Measurements from ENCODE around the gene ITGAL. TPM values are rescaled to one million over a fixed set of nuclear protein-coding genes. Genes with fewer than 3 reads are reported as not detected.
A peak's percentile ranks its signal among the peaks of the same experiment; 100 is the strongest.

The ITGAL gene
- total RNA-seq, 2 experiments from 2014 or later = 274 to 285 TPM

DNA sequence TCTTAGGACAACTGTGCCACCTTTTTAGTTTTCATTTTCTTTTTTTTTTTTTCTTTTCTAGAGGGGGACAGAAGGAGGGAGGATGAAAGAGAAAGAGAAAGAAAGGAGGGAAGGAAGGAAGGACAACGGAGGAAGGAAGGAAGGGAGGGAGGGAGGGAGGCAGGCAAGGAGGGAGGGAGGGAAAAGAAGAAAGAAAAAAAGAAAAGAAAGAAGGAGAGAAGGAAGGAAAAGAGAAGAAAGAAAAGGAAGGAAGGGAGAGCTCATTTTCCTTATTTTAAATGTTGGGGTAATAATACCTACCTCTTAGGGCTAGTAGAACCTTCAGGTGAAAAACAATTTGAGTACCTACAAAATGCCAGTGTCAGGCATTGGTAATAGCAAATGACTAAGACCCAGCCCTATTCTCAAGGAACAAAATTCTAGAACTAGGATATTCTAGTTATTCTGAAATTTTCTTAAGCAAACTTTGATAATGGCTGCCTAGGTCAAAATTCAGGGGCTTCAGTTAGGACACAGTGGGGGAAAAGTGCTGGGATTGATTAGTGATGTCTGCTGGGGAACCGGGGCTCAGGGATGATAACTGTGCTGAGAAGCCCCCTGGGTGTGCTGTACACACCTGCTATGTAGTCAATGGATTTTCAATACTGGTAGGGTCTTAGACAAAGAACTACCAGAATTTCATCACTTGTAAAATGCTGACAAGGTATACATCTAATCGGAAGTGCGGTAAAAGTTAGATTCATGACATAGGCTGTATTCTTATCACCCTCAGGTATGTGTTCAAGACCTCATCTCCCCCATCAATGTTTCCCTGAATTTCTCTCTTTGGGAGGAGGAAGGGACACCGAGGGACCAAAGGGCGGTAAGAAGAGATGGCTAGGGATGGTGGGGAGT lies 31.1 kb downstream of the ITGAL start:
- H3K4me1 Mint-ChIP-seq (ENCODE audit: low read depth) = peaks cover 6% of the 10 kb centered on the region
- peaks cover 38% of the 10 kb centered on the region for H3K36me3 Mint-ChIP-seq (ENCODE audit: low read depth)
- H3K27me3 Mint-ChIP-seq = no peaks in the 10 kb centered on the region
- no peak overlapping the region for H3K4me3 Mint-ChIP-seq
- ATAC-seq = no peak
- no peak for DNase-seq
- H3K9me3 Mint-ChIP-seq = no peaks in the 10 kb centered on the region
- intact Hi-C loops (cut with micrococcal nuclease) = no loop called here
- TF ChIP-seq, protein P1, sequence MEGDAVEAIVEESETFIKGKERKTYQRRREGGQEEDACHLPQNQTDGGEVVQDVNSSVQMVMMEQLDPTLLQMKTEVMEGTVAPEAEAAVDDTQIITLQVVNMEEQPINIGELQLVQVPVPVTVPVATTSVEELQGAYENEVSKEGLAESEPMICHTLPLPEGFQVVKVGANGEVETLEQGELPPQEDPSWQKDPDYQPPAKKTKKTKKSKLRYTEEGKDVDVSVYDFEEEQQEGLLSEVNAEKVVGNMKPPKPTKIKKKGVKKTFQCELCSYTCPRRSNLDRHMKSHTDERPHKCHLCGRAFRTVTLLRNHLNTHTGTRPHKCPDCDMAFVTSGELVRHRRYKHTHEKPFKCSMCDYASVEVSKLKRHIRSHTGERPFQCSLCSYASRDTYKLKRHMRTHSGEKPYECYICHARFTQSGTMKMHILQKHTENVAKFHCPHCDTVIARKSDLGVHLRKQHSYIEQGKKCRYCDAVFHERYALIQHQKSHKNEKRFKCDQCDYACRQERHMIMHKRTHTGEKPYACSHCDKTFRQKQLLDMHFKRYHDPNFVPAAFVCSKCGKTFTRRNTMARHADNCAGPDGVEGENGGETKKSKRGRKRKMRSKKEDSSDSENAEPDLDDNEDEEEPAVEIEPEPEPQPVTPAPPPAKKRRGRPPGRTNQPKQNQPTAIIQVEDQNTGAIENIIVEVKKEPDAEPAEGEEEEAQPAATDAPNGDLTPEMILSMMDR (IDR thresholded peaks at IDR 0.05) = no peak
- ChIA-PET POLR2A (interaction anchor here (1.1 kb wide), 1 partner anchor 8 kb away, joined by 6 read pairs; no protein-coding TSS in a partner anchor), CTCF (interaction anchor here (0.7 kb wide), 2 partner anchors 14 to 74 kb away, joined by 3 to 7 read pairs; partner anchors contain the start of gene DCTPP1)
- H3K27ac Mint-ChIP-seq = peak overlapping the region; percentile 75

DNA sequence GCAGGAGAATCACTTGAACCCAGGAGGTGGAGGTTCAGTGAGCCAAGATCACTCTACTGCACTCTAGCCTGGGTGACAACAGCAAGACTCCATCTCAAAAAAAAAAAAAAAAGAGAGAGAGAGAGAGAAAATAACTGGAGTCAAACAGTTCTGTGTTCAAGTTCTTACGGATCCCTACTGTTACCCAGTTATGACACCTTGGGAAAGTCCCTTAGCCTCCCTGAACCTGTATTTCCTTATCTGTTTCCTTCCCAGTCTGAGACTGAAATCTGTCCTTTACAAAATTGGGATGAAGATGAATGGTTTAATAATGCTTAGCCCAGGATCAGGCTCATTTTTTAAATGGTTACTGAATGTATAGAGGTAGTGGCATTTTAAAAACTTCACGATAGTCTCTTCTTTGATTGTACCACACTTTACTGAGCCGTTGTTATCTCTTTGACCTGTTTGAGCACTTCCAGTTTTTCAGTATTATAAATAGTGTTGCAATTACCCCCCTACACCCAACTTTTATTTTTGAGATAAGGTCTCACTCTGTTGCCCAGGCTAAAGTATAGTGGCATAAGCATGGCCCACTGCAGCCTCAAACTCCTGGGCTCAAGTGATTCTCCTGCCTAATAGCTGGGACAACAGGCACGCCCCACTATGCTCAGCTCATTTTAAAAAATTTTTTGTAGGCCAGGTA lies 36.7 kb downstream of the ITGAL start:
- no peak overlapping the region for H3K4me3 Mint-ChIP-seq
- ChIA-PET POLR2A (interaction anchor here (0.6 to 3.7 kb wide), 6 partner anchors 10 to 89 kb away, joined by 4 to 17 read pairs (median 6); no protein-coding TSS in a partner anchor), CTCF (interaction anchor here (1.4 to 2.6 kb wide), 3 partner anchors 59 to 89 kb away, joined by 4 to 9 read pairs (median 5); partner anchors contain the start of gene DCTPP1)
- TF ChIP-seq, protein P1 (IDR thresholded peaks at IDR 0.05) = no peak
- ATAC-seq (no peak), DNase-seq (no peak)
- intact Hi-C loops (cut with micrococcal nuclease) = no loop called here
- H3K27me3 Mint-ChIP-seq = no peaks in the 10 kb centered on the region
- H3K4me1 Mint-ChIP-seq (ENCODE audit: low read depth) = peaks cover 2% of the 10 kb centered on the region
- peak overlapping the region; percentile 55 for H3K27ac Mint-ChIP-seq
- no peaks in the 10 kb centered on the region for H3K9me3 Mint-ChIP-seq
- peaks cover 59% of the 10 kb centered on the region for H3K36me3 Mint-ChIP-seq (ENCODE audit: low read depth)

DNA sequence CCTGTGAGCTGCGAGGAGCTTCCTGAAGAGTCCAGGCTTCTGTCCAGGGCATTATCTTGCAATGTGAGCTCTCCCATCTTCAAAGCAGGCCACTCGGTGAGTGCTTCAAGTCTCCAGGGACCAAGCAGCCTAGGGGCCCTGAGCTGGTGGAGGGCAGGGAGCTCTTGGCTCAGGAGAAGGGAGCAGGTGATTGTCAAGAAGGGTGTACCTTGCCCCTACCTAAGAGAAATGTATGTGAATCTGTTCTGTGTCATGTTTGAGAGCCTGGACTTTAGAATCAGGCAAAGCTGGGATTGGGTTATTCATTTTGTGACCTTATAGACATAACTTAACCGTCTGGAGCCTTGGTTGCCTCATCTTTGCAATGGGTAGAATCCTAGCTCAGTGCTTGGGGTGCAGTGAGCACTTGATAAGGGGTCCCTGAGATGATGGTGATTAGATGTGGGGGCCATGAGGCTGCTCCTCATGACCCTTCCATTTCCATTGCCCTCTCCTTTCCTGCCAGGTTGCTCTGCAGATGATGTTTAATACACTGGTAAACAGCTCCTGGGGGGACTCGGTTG lies 37.9 kb downstream of the ITGAL start:
- no peak overlapping the region for H3K27ac Mint-ChIP-seq

DNA sequence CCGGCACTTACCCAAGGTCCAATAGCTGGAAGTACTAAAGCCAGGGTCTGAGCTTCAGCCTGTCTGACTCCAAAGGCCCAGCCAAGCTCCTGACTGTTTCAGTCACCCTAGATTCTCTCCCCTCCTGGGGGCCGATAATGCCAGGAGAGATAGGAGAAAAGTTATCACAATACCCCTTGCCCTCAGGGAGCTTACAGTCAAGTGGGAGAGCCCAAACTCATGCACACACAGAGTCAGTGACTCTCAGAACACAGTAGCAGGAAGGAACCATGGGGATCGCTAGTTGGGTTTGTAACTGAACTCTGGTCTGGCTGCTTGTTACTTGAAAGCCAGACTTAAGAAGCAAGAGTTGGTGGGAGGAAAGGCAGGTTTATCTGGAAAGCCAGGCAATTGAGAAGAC lies 39.0 kb downstream of the ITGAL start:
- H3K4me3 Mint-ChIP-seq = no peak overlapping the region
- intact Hi-C loops (cut with micrococcal nuclease) = no loop called here
- ATAC-seq (no peak), DNase-seq (no peak)
- CTCF ChIA-PET = interaction anchor here (1.1 to 2.6 kb wide), 3 partner anchors 86 to 118 kb away, joined by 3 to 9 read pairs (median 3); no protein-coding TSS in a partner anchor
- TF ChIP-seq, protein P1 (IDR thresholded peaks at IDR 0.05) = no peak
- H3K4me1 Mint-ChIP-seq (ENCODE audit: low read depth) = peaks cover 3% of the 10 kb centered on the region
- H3K36me3 Mint-ChIP-seq (ENCODE audit: low read depth) = peaks cover 68% of the 10 kb centered on the region
- H3K27me3 Mint-ChIP-seq = no peaks in the 10 kb centered on the region
- peak overlapping the region; percentile 74 for H3K27ac Mint-ChIP-seq
- POLR2A ChIA-PET = interaction anchor here (0.7 to 3.2 kb wide), 5 partner anchors 9 to 38 kb away, joined by 3 to 8 read pairs (median 5); no protein-coding TSS in a partner anchor
- H3K9me3 Mint-ChIP-seq = no peaks in the 10 kb centered on the region

More for the DNA sequence above, 37.9 kb downstream of the ITGAL start:
- TF ChIP-seq, protein P1 (IDR thresholded peaks at IDR 0.05) = no peak
- intact Hi-C loops (cut with micrococcal nuclease) = no loop called here
- DNase-seq (no peak), ATAC-seq (no peak)
- Mint-ChIP-seq H3K9me3 (no peaks in the 10 kb centered on the region), H3K4me1 (ENCODE audit: low read depth) (peaks cover 2% of the 10 kb centered on the region), H3K4me3 (no peak overlapping the region), H3K27me3 (no peaks in the 10 kb centered on the region), H3K36me3 (ENCODE audit: low read depth) (peaks cover 61% of the 10 kb centered on the region)
- ChIA-PET POLR2A (interaction anchor here (0.5 to 3.7 kb wide), 11 partner anchors 9 to 184 kb away, joined by 3 to 17 read pairs (median 5); no protein-coding TSS in a partner anchor), CTCF (interaction anchor here (1.2 to 2.6 kb wide), 3 partner anchors 81 to 119 kb away, joined by 3 to 9 read pairs (median 4); partner anchors contain the start of gene DCTPP1)
